Effector memory CD8-positive, alpha-beta T cell (primary cell): ENCODE data around the gene PTGDS.

Experiments used
- ATAC-seq: fragments of 150-1000 bp; cut with Tn5 transposase; replicated peaks from 2 replicates; pipeline ENCODE4 v1.10.0; 2021; ENCODE audit warnings: mild to moderate bottlenecking, moderate library complexity
- DNase-seq, 3 experiments: peaks; one replicate each; pipeline ENCODE4 v3.0.0; 2021
- H3K27ac Mint-ChIP-seq, 2 donors: one replicate each; pipeline ENCODE4 v1.8.0; 2022; ENCODE audit warnings: mild to moderate bottlenecking in 2 of 2, mixed read lengths in 2 of 2, moderate library complexity in 2 of 2
- H3K27me3 Mint-ChIP-seq, 2 donors: one replicate each; pipeline ENCODE4 v1.8.0; 2022; ENCODE audit warnings: mixed read lengths in 2 of 2
- H3K36me3 Mint-ChIP-seq: one replicate; pipeline ENCODE4 v1.8.0; 2022; ENCODE audit warnings: mild to moderate bottlenecking, moderate library complexity, mixed read lengths; ENCODE audit not compliant: insufficient read depth
- H3K4me1 Mint-ChIP-seq, 2 donors: one replicate each; pipeline ENCODE4 v1.8.0; 2022; ENCODE audit warnings: low read depth in 2 of 2, mixed read lengths in 2 of 2
- H3K4me3 Mint-ChIP-seq, 2 donors: one replicate each; pipeline ENCODE4 v1.8.0; 2022; ENCODE audit warnings: mild to moderate bottlenecking in 2 of 2, mixed read lengths in 2 of 2, moderate library complexity in 2 of 2
- H3K9me3 Mint-ChIP-seq, 2 donors: one replicate each; pipeline ENCODE4 v1.8.0; 2022; ENCODE audit warnings: mixed read lengths in 2 of 2

Gene PTGDS

GRCh38 chr9:137011907-137012675, 34.8 kb downstream of the PTGDS start:
- ATAC-seq (no peak), DNase-seq (no peak)
- Mint-ChIP-seq H3K27me3 (no peaks in the 10 kb centered on the region), H3K4me3 (no peak overlapping the region), H3K9me3 (no peaks in the 10 kb centered on the region), H3K4me1 (no peaks in the 10 kb centered on the region), H3K27ac (no peak overlapping the region), H3K36me3 (peaks cover 10% of the 10 kb centered on the region)

- no peaks in the 10 kb centered on the region for H3K9me3 Mint-ChIP-seq
- ATAC-seq (no peak), DNase-seq (no peak)
- H3K27ac Mint-ChIP-seq = no peak overlapping the region
- peaks cover 10% of the 10 kb centered on the region for H3K36me3 Mint-ChIP-seq
- H3K4me3 Mint-ChIP-seq = no peak overlapping the region
- H3K27me3 Mint-ChIP-seq = no peaks in the 10 kb centered on the region
- no peaks in the 10 kb centered on the region for H3K4me1 Mint-ChIP-seq
Measured at GRCh38 chr9:137012694-137013570, 35.6 kb downstream of the PTGDS start.

GRCh38 chr9:137013571-137013940, 36.3 kb downstream of the PTGDS start:
- no peak overlapping the region for H3K4me3 Mint-ChIP-seq
- DNase-seq = no peak
- H3K4me1 Mint-ChIP-seq = peaks cover 0 to under 1% of the 10 kb centered on the region in 2 donors
- ATAC-seq = no peak
- H3K9me3 Mint-ChIP-seq = no peaks in the 10 kb centered on the region
- H3K36me3 Mint-ChIP-seq = peaks cover 10% of the 10 kb centered on the region
- no peak overlapping the region for H3K27ac Mint-ChIP-seq
- H3K27me3 Mint-ChIP-seq = no peaks in the 10 kb centered on the region

- Mint-ChIP-seq H3K9me3 (no peaks in the 10 kb centered on the region), H3K36me3 (peaks cover 10% of the 10 kb centered on the region), H3K4me3 (no peak overlapping the region), H3K4me1 (peaks cover 0 to 1% of the 10 kb centered on the region in 2 donors), H3K27me3 (no peaks in the 10 kb centered on the region), H3K27ac (no peak overlapping the region)
- DNase-seq (no peak), ATAC-seq (no peak)
Measured at GRCh38 chr9:137014166-137014565, 36.9 kb downstream of the PTGDS start.

GRCh38 chr9:137014776-137015539, 37.7 kb downstream of the PTGDS start:
- ATAC-seq (no peak), DNase-seq (no peak)
- no peaks in the 10 kb centered on the region for H3K9me3 Mint-ChIP-seq
- peaks cover 10% of the 10 kb centered on the region for H3K36me3 Mint-ChIP-seq
- H3K27me3 Mint-ChIP-seq = no peaks in the 10 kb centered on the region
- H3K4me3 Mint-ChIP-seq = no peak overlapping the region
- H3K4me1 Mint-ChIP-seq = peaks cover 0 to 3% of the 10 kb centered on the region in 2 donors
- H3K27ac Mint-ChIP-seq = no peak overlapping the region

- no peaks in the 10 kb centered on the region for H3K27me3 Mint-ChIP-seq
- ATAC-seq (no peak), DNase-seq (no peak)
- no peak overlapping the region for H3K27ac Mint-ChIP-seq
- H3K9me3 Mint-ChIP-seq = no peaks in the 10 kb centered on the region
- no peak overlapping the region for H3K4me3 Mint-ChIP-seq
- H3K36me3 Mint-ChIP-seq = peaks cover 10% of the 10 kb centered on the region
- peaks cover 0 to 3% of the 10 kb centered on the region in 2 donors for H3K4me1 Mint-ChIP-seq
Measured at GRCh38 chr9:137015540-137015930, 38.2 kb downstream of the PTGDS start.

GRCh38 chr9:137015976-137016375, 38.7 kb downstream of the PTGDS start:
- Mint-ChIP-seq H3K36me3 (peaks cover 8% of the 10 kb centered on the region), H3K4me1 (peaks cover 0 to 3% of the 10 kb centered on the region in 2 donors), H3K27ac (no peak overlapping the region), H3K4me3 (no peak overlapping the region), H3K27me3 (no peaks in the 10 kb centered on the region), H3K9me3 (no peaks in the 10 kb centered on the region)
- ATAC-seq = no peak
- DNase-seq = no peak

GRCh38 chr9:137016436-137016835, 39.1 kb downstream of the PTGDS start:
- peaks cover 4% of the 10 kb centered on the region for H3K36me3 Mint-ChIP-seq
- ATAC-seq = no peak
- H3K27ac Mint-ChIP-seq = no peak overlapping the region
- H3K9me3 Mint-ChIP-seq = no peaks in the 10 kb centered on the region
- no peak for DNase-seq
- H3K4me3 Mint-ChIP-seq = no peak overlapping the region
- H3K4me1 Mint-ChIP-seq = peaks cover 0 to 3% of the 10 kb centered on the region in 2 donors
- no peaks in the 10 kb centered on the region for H3K27me3 Mint-ChIP-seq

GRCh38 chr9:137017071-137017470, 39.8 kb downstream of the PTGDS start:
- ATAC-seq = no peak
- no peak for DNase-seq
- H3K4me3 Mint-ChIP-seq = no peak overlapping the region
- no peaks in the 10 kb centered on the region for H3K9me3 Mint-ChIP-seq
- no peak overlapping the region for H3K27ac Mint-ChIP-seq
- H3K4me1 Mint-ChIP-seq = peaks cover 2 to 6% of the 10 kb centered on the region in 2 donors
- peaks cover 4% of the 10 kb centered on the region for H3K36me3 Mint-ChIP-seq
- H3K27me3 Mint-ChIP-seq = no peaks in the 10 kb centered on the region

- H3K4me1 Mint-ChIP-seq = peaks cover 3 to 7% of the 10 kb centered on the region in 2 donors
- ATAC-seq (no peak), DNase-seq (no peak)
- no peaks in the 10 kb centered on the region for H3K27me3 Mint-ChIP-seq
- H3K27ac Mint-ChIP-seq = no peak overlapping the region
- no peaks in the 10 kb centered on the region for H3K9me3 Mint-ChIP-seq
- peaks cover 7% of the 10 kb centered on the region for H3K36me3 Mint-ChIP-seq
- no peak overlapping the region for H3K4me3 Mint-ChIP-seq
Measured at GRCh38 chr9:137017791-137018497, 40.6 kb downstream of the PTGDS start.

GRCh38 chr9:137018761-137019559, 41.7 kb downstream of the PTGDS start:
- ATAC-seq (no peak), DNase-seq (no peak)
- H3K9me3 Mint-ChIP-seq = no peaks in the 10 kb centered on the region
- peak overlapping the region in 1 of 2 donors; percentile 35 for H3K27ac Mint-ChIP-seq
- no peaks in the 10 kb centered on the region for H3K27me3 Mint-ChIP-seq
- no peak overlapping the region for H3K4me3 Mint-ChIP-seq
- H3K4me1 Mint-ChIP-seq = peaks cover 3 to 9% of the 10 kb centered on the region in 2 donors
- H3K36me3 Mint-ChIP-seq = peaks cover 7% of the 10 kb centered on the region

GRCh38 chr9:137019891-137020683, 42.8 kb downstream of the PTGDS start:
- DNase-seq (no peak), ATAC-seq (no peak)
- peaks cover 3 to 15% of the 10 kb centered on the region in 2 donors for H3K4me1 Mint-ChIP-seq
- no peak overlapping the region for H3K4me3 Mint-ChIP-seq
- H3K36me3 Mint-ChIP-seq = peaks cover 10% of the 10 kb centered on the region
- H3K27me3 Mint-ChIP-seq = no peaks in the 10 kb centered on the region
- H3K9me3 Mint-ChIP-seq = no peaks in the 10 kb centered on the region
- peak overlapping the region in 1 of 2 donors; percentile 35 for H3K27ac Mint-ChIP-seq
